Muscle of back (tissue), 11 donors: ENCODE data around the gene PEX10. TPM values are rescaled to one million over a fixed set of nuclear protein-coding genes. Genes with fewer than 3 reads are reported as not detected.

Experiments used
- DNase-seq, 3 donors: peaks; one replicate each; pipeline versions ENCODE4 v3.0.0 to v3.0.0-alpha.2; 2013
- polyA plus RNA-seq, 10 donors: library from polyadenylated mRNA; unstranded; fragments of 120-200 nt; gene quantifications; one replicate each; pipeline ENCODE4 v1.2.1, GENCODE V29; 2013; ENCODE audit not compliant: insufficient read length in 10 of 10

The PEX10 gene
- polyA plus RNA-seq, 10 donors: 14.4 to 19.9 (median 17.5) TPM

- no peak for DNase-seq
Measured at GRCh38 chr1:2376931-2377672, 35.3 kb downstream of the PEX10 start.

GRCh38 chr1:2376261-2376741 is 36.1 kb downstream of the PEX10 start:
- DNase-seq: no peak

GRCh38 chr1:2375923-2376260 is 36.5 kb downstream of the PEX10 start:
- no peak for DNase-seq

- no peak for DNase-seq
Measured at GRCh38 chr1:2375246-2375922, 37.0 kb downstream of the PEX10 start.

- no peak for DNase-seq
Measured at GRCh38 chr1:2374252-2375155, 37.9 kb downstream of the PEX10 start.

- DNase-seq: no peak
Measured at GRCh38 chr1:2373551-2374251, 38.7 kb downstream of the PEX10 start.

- DNase-seq: no peak
Measured at GRCh38 chr1:2372551-2373490, 39.5 kb downstream of the PEX10 start.

GRCh38 chr1:2368053-2368744 is 44.2 kb downstream of the PEX10 start:
- DNase-seq: no peak

GRCh38 chr1:2363847-2364513 is 48.4 kb downstream of the PEX10 start:
- DNase-seq: no peak

GRCh38 chr1:2360588-2361364 is 51.6 kb downstream of the PEX10 start:
- no peak for DNase-seq

GRCh38 chr1:2358651-2359640 is 53.4 kb downstream of the PEX10 start:
- DNase-seq: no peak

- DNase-seq: no peak
Measured at GRCh38 chr1:2358072-2358471, 54.3 kb downstream of the PEX10 start.

GRCh38 chr1:2356911-2357845 is 55.2 kb downstream of the PEX10 start:
- no peak for DNase-seq

- DNase-seq: no peak
Measured at GRCh38 chr1:2356401-2356800, 56.0 kb downstream of the PEX10 start.

GRCh38 chr1:2355373-2356261 is 56.7 kb downstream of the PEX10 start:
- DNase-seq: no peak
